ENCODE measurements around the gene KLHL22. TPM values are rescaled to one million over a fixed set of nuclear protein-coding genes. Genes with fewer than 3 reads are reported as not detected.

Gene KLHL22
- total and polyA plus RNA-seq, 2 of the 8 experiments (the other 6 are each of a cell fraction or from before 2014, with no cell fraction given), result 9.4 to 16.2 TPM

DNA sequence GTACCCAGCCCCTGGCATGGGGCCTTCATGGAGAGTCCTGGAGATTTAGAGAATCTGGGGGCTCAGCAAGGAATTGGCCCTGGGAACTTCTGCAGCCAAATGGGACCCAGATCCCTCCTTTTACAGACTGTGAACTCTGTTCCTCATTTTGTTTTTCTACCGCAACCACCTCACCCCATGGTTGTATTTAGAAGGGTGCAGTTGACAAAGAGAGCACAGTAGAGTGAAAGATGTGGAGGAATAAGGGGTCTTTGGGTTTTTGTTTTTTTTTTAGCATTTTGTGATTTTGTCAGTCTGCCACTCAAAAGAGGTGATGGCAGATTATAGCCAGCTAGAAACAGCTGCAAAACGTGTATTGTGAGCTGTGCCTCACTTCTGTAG, 99.7 kb downstream of the KLHL22 start:
- POLR2A ChIA-PET (ENCODE audit: partially characterized antibody), result interaction anchor here (1.2 to 1.8 kb wide), 2 partner anchors 10 to 43 kb away, joined by 4 read pairs; no protein-coding TSS in a partner anchor
- no peak overlapping the region for H3K9ac ChIP-seq (replicated peaks in 1 of 4; ENCODE audit: extremely low read depth in 1 of 4, low read depth in 3 of 4, low read length in 3 of 4)
- FAIRE-seq, result no peak
- no peak for TF ChIP-seq HDAC2 (IDR thresholded peaks at IDR 0.05; ENCODE audit: borderline replicate concordance in 1 of 2, low read depth in 2 of 2, low read length in 2 of 2)
- TF ChIP-seq JUND (IDR thresholded peaks at IDR 0.05; ENCODE audit: low read length), result no peak
- no peak for TF ChIP-seq EGR1 (IDR thresholded peaks at IDR 0.05; ENCODE audit: borderline replicate concordance, low read depth, low read length)
- TF ChIP-seq, protein P1, sequence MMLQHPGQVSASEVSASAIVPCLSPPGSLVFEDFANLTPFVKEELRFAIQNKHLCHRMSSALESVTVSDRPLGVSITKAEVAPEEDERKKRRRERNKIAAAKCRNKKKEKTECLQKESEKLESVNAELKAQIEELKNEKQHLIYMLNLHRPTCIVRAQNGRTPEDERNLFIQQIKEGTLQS (IDR thresholded peaks at IDR 0.05; ENCODE audit: insufficient read depth, low read depth, low read length), result no peak
- TF ChIP-seq, protein P2, sequence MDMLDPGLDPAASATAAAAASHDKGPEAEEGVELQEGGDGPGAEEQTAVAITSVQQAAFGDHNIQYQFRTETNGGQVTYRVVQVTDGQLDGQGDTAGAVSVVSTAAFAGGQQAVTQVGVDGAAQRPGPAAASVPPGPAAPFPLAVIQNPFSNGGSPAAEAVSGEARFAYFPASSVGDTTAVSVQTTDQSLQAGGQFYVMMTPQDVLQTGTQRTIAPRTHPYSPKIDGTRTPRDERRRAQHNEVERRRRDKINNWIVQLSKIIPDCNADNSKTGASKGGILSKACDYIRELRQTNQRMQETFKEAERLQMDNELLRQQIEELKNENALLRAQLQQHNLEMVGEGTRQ (IDR thresholded peaks at IDR 0.05; ENCODE audit: low read length), result no peak
- no peak for TF ChIP-seq NANOG (IDR thresholded peaks at IDR 0.05; ENCODE audit: insufficient read depth, low read depth, low read length, poor library complexity, severe bottlenecking)
- TF ChIP-seq PHF8 (conservative IDR thresholded peaks at IDR 0.05; ENCODE audit: low read depth, low read length), result no peak
- no peak for TF ChIP-seq KDM5A (IDR thresholded peaks at IDR 0.05; ENCODE audit: low read length)
- TF ChIP-seq POU5F1 (IDR thresholded peaks at IDR 0.05; ENCODE audit: low read depth, low read length), result no peak
- no peak for TF ChIP-seq CBX8 (IDR thresholded peaks at IDR 0.05; ENCODE audit: borderline replicate concordance, low read depth, low read length)
- TF ChIP-seq BCL11A (IDR thresholded peaks at IDR 0.05; ENCODE audit: low read depth in 2 of 2, low read length in 2 of 2), result no peak

More for the DNA sequence above, 99.7 kb downstream of the KLHL22 start:
- H3K23me2 ChIP-seq (ENCODE audit: low read depth, low read length), result peaks cover 5% of the 10 kb centered on the region; the same call in 1 of the 2 replicates
- H4K5ac ChIP-seq (ENCODE audit: insufficient read length, low read depth, low read length), result no peak overlapping the region
- no peak overlapping the region for H2BK12ac ChIP-seq (ENCODE audit: low read depth, low read length)
- peaks cover 10% of the 10 kb centered on the region for H3K79me1 ChIP-seq (ENCODE audit: low read depth, low read length)
- peaks cover 2 to 15% of the 10 kb centered on the region in 2 experiments for H4K20me1 ChIP-seq (replicated peaks in 1 of 2; ENCODE audit: control insufficient read depth in 1 of 2, insufficient read depth in 2 of 2, low read length in 2 of 2)
- H3K36me3 ChIP-seq (ENCODE audit: control insufficient read depth in 2 of 4, insufficient read depth in 4 of 4, low read length in 3 of 4), result no peaks in the 10 kb centered on the region; a peak in 2 of 8 replicates
- no peak overlapping the region for H3K27ac ChIP-seq (ENCODE audit: low read depth, low read length)
- no peak overlapping the region for H2BK120ac ChIP-seq (replicated peaks; ENCODE audit: low read depth, low read length)
- H2AFZ ChIP-seq (ENCODE audit: low read length), result no peak overlapping the region
- no peak overlapping the region for H3K56ac ChIP-seq (replicated peaks; ENCODE audit: insufficient read length, low read depth, low read length)
- H3K4me2 ChIP-seq (ENCODE audit: insufficient read depth in 1 of 2, low read depth in 2 of 2, low read length in 2 of 2), result peak overlapping the region; percentile 87 to 92; a peak in 2 of 4 replicates
- no peak overlapping the region for H2BK20ac ChIP-seq (ENCODE audit: low read length)
- 78% methylated on average over 2 of the region's 2 CpGs; no CpG with 5 or more reads in 1 of the 2 experiments for WGBS, 2 experiments (ENCODE audit: extremely low coverage in 1 of 2, insufficient coverage in 1 of 2, insufficient read length in 1 of 2, insufficient replicate concordance in 2 of 2, low coverage in 1 of 2, low lambda C conversion rate in 2 of 2, missing lambda C conversion rate in 1 of 2)
- no peak overlapping the region; the same call in 1 of the 2 replicates for H2AK5ac ChIP-seq (ENCODE audit: low read depth, low read length)
- H3K14ac ChIP-seq (ENCODE audit: insufficient read length), result no peak overlapping the region
- peaks cover 4 to 50% of the 10 kb centered on the region in 2 experiments; a peak in 3 of 4 replicates for H3K79me2 ChIP-seq (ENCODE audit: control insufficient read depth in 1 of 2, insufficient read depth in 2 of 2, low read length in 2 of 2)
- DNase-seq (ENCODE audit: low read depth in 1 of 2, low spot score in 2 of 2), result no peak
- H4K8ac ChIP-seq (ENCODE audit: extremely low read depth, insufficient read depth, low read length), result no peak overlapping the region
- H3K18ac ChIP-seq (ENCODE audit: extremely low read depth, low read length), result no peak overlapping the region
- H3K27me3 ChIP-seq (replicated peaks in 1 of 4; ENCODE audit: control insufficient read depth in 3 of 4, extremely low read depth in 1 of 4, insufficient read depth in 3 of 4, low read length in 3 of 4), result no peaks in the 10 kb centered on the region
- CTCF ChIA-PET (ENCODE audit: partially characterized antibody), result interaction anchor here (0.7 to 1.5 kb wide), 4 partner anchors 11 to 1285 kb away, joined by 3 to 5 read pairs (median 4); partner anchors contain the start of gene DGCR6L
- peaks cover 0 to 10% (median 8%) of the 10 kb centered on the region in 4 experiments; a peak in 5 of 7 replicates for H3K4me1 ChIP-seq (replicated peaks in 1 of 4; ENCODE audit: control insufficient read depth in 3 of 4, insufficient read depth in 4 of 4, low read length in 3 of 4)
- H2BK15ac ChIP-seq (ENCODE audit: low read length), result no peak overlapping the region
- no peak overlapping the region for H4K91ac ChIP-seq (replicated peaks; ENCODE audit: insufficient read length, low read length)
- no peak overlapping the region for H3K4me3 ChIP-seq (ENCODE audit: extremely low read depth in 1 of 4, insufficient read depth in 2 of 4, low read depth in 3 of 4, low read length in 4 of 4)
- no peak overlapping the region for H2BK5ac ChIP-seq (ENCODE audit: low read depth, low read length)
- no peak overlapping the region for H3K4ac ChIP-seq (replicated peaks; ENCODE audit: insufficient read length, low read depth, low read length)
- H3K9me3 ChIP-seq (ENCODE audit: insufficient read depth in 2 of 2, low read depth in 1 of 2, low read length in 1 of 2), result no peaks in the 10 kb centered on the region
- H3K23ac ChIP-seq (ENCODE audit: insufficient read length), result no peak overlapping the region

Measured in H1 (cell line).